H9 (cell line): Measurements from ENCODE around the gene KLHL1. TPM values are rescaled to one million over a fixed set of nuclear protein-coding genes. Genes with fewer than 3 reads are reported as not detected.

Experiments used
- DNase-seq: peaks from one replicate; pipeline ENCODE4 v3.0.0-alpha.2; 2017
- H2AFZ ChIP-seq: one replicate; pipeline ENCODE4 v1.6.1; 2013; ENCODE audit warnings: mild to moderate bottlenecking, low read length, control low read depth, moderate library complexity
- H2AK5ac ChIP-seq: 2 replicates; pipeline ENCODE4 v1.6.1; 2013; ENCODE audit warnings: low read length, control low read depth, mixed read lengths; ENCODE audit not compliant: insufficient read length
- H2BK120ac ChIP-seq: one replicate; pipeline ENCODE4 v1.6.1; 2013; ENCODE audit warnings: low read depth, mild to moderate bottlenecking, low read length, control low read depth, inconsistent platforms; ENCODE audit not compliant: poor library complexity, severe bottlenecking
- H2BK12ac ChIP-seq: 2 replicates; pipeline ENCODE4 v1.6.1; 2013; ENCODE audit warnings: low read length, control low read depth, mixed read lengths, low read depth; ENCODE audit not compliant: insufficient read length
- H2BK15ac ChIP-seq: 2 replicates; pipeline ENCODE4 v1.6.1; 2013; ENCODE audit warnings: low read depth, low read length, control low read depth
- H2BK20ac ChIP-seq: one replicate; pipeline ENCODE4 v1.6.1; 2013; ENCODE audit warnings: low read depth, mild to moderate bottlenecking, low read length, control low read depth, inconsistent platforms; ENCODE audit not compliant: poor library complexity, severe bottlenecking
- H2BK5ac ChIP-seq: 2 replicates; pipeline ENCODE4 v1.6.1; 2013; ENCODE audit warnings: low read length, control low read depth, mixed read lengths; ENCODE audit not compliant: insufficient read length
- H3K14ac ChIP-seq: 2 replicates; pipeline ENCODE4 v1.6.1; 2013; ENCODE audit warnings: low read length, control low read depth; ENCODE audit not compliant: insufficient read depth
- H3K18ac ChIP-seq: 2 replicates; pipeline ENCODE4 v1.6.1; 2013; ENCODE audit warnings: low read depth, mild to moderate bottlenecking, mixed read lengths, low read length, control low read depth; ENCODE audit not compliant: insufficient read length
- H3K23ac ChIP-seq: 2 replicates; pipeline ENCODE4 v1.6.1; 2013; ENCODE audit warnings: low read length, control low read depth, mixed read lengths, low read depth; ENCODE audit not compliant: insufficient read length
- H3K23me2 ChIP-seq: 2 replicates; pipeline ENCODE4 v1.6.1; 2013; ENCODE audit warnings: low read depth, mild to moderate bottlenecking, mixed read lengths, low read length, control low read depth; ENCODE audit not compliant: insufficient read length, poor library complexity, severe bottlenecking
- H3K27ac ChIP-seq: 2 replicates; pipeline ENCODE4 v1.5.1; 2013; ENCODE audit warnings: low read length, control low read depth, mixed read lengths, low read depth; ENCODE audit not compliant: insufficient read length
- H3K27me3 ChIP-seq: 2 replicates; pipeline ENCODE4 v1.6.1; 2013; ENCODE audit warnings: low read length, control low read depth, inconsistent platforms; ENCODE audit not compliant: insufficient read depth
- H3K4ac ChIP-seq: 2 replicates; pipeline ENCODE4 v1.6.1; 2013; ENCODE audit warnings: low read depth, mild to moderate bottlenecking, control low read depth, inconsistent platforms, low read length, moderate library complexity
- H3K4me1 ChIP-seq: 2 replicates; pipeline ENCODE4 v1.6.1; 2013; ENCODE audit warnings: low read length, control low read depth, inconsistent platforms; ENCODE audit not compliant: insufficient read depth
- H3K4me2 ChIP-seq: 2 replicates; pipeline ENCODE4 v1.6.1; 2013; ENCODE audit warnings: low read length, control low read depth, mixed read lengths; ENCODE audit not compliant: insufficient read length, insufficient read depth
- H3K56ac ChIP-seq: 2 replicates; pipeline ENCODE4 v1.6.1; 2013; ENCODE audit warnings: low read depth, mild to moderate bottlenecking, mixed read lengths, low read length, control low read depth; ENCODE audit not compliant: insufficient read length
- H3K79me1 ChIP-seq: 2 replicates; pipeline ENCODE4 v1.6.1; 2013; ENCODE audit warnings: low read depth, mild to moderate bottlenecking, moderate library complexity, low read length, control low read depth, inconsistent platforms; ENCODE audit not compliant: insufficient read depth, poor library complexity, severe bottlenecking
- H3K79me2 ChIP-seq: 2 replicates; pipeline ENCODE4 v1.6.1; 2013; ENCODE audit warnings: low read length, control low read depth, inconsistent platforms; ENCODE audit not compliant: insufficient read depth
- H3K9ac ChIP-seq: 2 replicates; pipeline ENCODE4 v1.6.1; 2013; ENCODE audit warnings: low read length, control low read depth, mixed read lengths; ENCODE audit not compliant: insufficient read length; ENCODE audit errors: extremely low read depth
- H3K9me3 ChIP-seq: one replicate; pipeline ENCODE4 v1.6.1; 2013; ENCODE audit warnings: low read depth, low read length, inconsistent platforms; ENCODE audit not compliant: control insufficient read depth
- H3T11ph ChIP-seq: one replicate; pipeline ENCODE4 v1.6.1; 2013; ENCODE audit warnings: mild to moderate bottlenecking, low read length, control low read depth, inconsistent platforms
- H4K20me1 ChIP-seq: one replicate; pipeline ENCODE4 v1.6.1; 2013; ENCODE audit not compliant: control insufficient read depth, insufficient read length, insufficient read depth
- H4K5ac ChIP-seq: 2 replicates; pipeline ENCODE4 v1.6.1; 2013; ENCODE audit warnings: low read depth, mild to moderate bottlenecking, mixed read lengths, low read length, control low read depth; ENCODE audit not compliant: insufficient read length
- H4K8ac ChIP-seq: replicated peaks from 2 replicates; pipeline ENCODE4 v1.6.1; 2013; ENCODE audit warnings: low read length, control low read depth, mixed read lengths, low read depth; ENCODE audit not compliant: insufficient read length
- H4K91ac ChIP-seq: 2 replicates; pipeline ENCODE4 v1.6.1; 2013; ENCODE audit warnings: low read depth, mild to moderate bottlenecking, moderate library complexity, mixed read lengths, low read length, control low read depth; ENCODE audit not compliant: insufficient read length
- H3K27ac Mint-ChIP-seq, 3 experiments: 2 replicates in 2 of 3; 3 replicates in 1 of 3; pipeline ENCODE4 v1.8.0; 2020 to 2021; ENCODE audit warnings: mixed read lengths in 3 of 3, mild to moderate bottlenecking in 1 of 3, moderate library complexity in 1 of 3
- H3K27me3 Mint-ChIP-seq: 2 replicates; pipeline ENCODE4 v1.8.0; 2021; ENCODE audit warnings: low read depth, mild to moderate bottlenecking, moderate library complexity, mixed read lengths
- H3K36me3 Mint-ChIP-seq, 3 experiments: 2 replicates in 2 of 3; 3 replicates in 1 of 3; pipeline ENCODE4 v1.8.0; 2020 to 2021; ENCODE audit warnings: low read depth in 3 of 3, mixed read lengths in 3 of 3; ENCODE audit not compliant: insufficient read depth in 1 of 3
- H3K4me1 Mint-ChIP-seq, 2 experiments: 2 replicates each; pipeline ENCODE4 v1.8.0; 2020; ENCODE audit warnings: mixed read lengths in 2 of 2
- H3K4me3 Mint-ChIP-seq, 2 experiments: 2 replicates in 1 of 2; 3 replicates in 1 of 2; pipeline ENCODE4 v1.8.0; 2020 to 2021; ENCODE audit warnings: mild to moderate bottlenecking in 2 of 2, mixed read lengths in 2 of 2, moderate library complexity in 1 of 2
- H3K9me3 Mint-ChIP-seq, 2 experiments: 2 replicates in 1 of 2; 3 replicates in 1 of 2; pipeline ENCODE4 v1.8.0; 2020; ENCODE audit warnings: mild to moderate bottlenecking in 2 of 2, mixed read lengths in 2 of 2, moderate library complexity in 1 of 2
- CTCF ChIP-seq: fragments of 200-600 bp; sonication (generic); conservative IDR thresholded peaks from 3 replicates; pipeline ENCODE4 v1.8.0; 2021; ENCODE audit warnings: antibody characterized with exemption, mild to moderate bottlenecking
- total RNA-seq: library from RNA; stranded (reverse); gene quantifications from 2 replicates; pipeline ENCODE4 v1.2.1, GENCODE V29; 2021

Gene KLHL1
- total RNA-seq, 1 experiment from 2014 or later: not detected

GRCh38 chr13:70104481-70104880, 3.8 kb downstream of the KLHL1 start:
- no peak overlapping the region for H2BK12ac ChIP-seq
- no peak overlapping the region for H2AK5ac ChIP-seq
- Mint-ChIP-seq H3K27me3 (peaks cover 37% of the 10 kb centered on the region), H3K4me3 (no peak overlapping the region), H3K36me3 (no peaks in the 10 kb centered on the region), H3K27ac (no peak overlapping the region), H3K9me3 (no peaks in the 10 kb centered on the region), H3K4me1 (peaks cover 5 to 7% of the 10 kb centered on the region in 2 experiments)
- H3K9me3 ChIP-seq: no peaks in the 10 kb centered on the region
- H3K27me3 ChIP-seq: peaks cover 23% of the 10 kb centered on the region; the same call in 1 of the 2 replicates
- no peak overlapping the region for H3K18ac ChIP-seq
- DNase-seq: no peak
- no peak overlapping the region for H2AFZ ChIP-seq
- H2BK15ac ChIP-seq: no peak overlapping the region
- no peak overlapping the region for H3K56ac ChIP-seq
- H3T11ph ChIP-seq: no peak overlapping the region
- H3K4me1 ChIP-seq: no peaks in the 10 kb centered on the region
- H3K4me2 ChIP-seq: no peak overlapping the region
- no peak overlapping the region for H3K23ac ChIP-seq
- no peak for TF ChIP-seq CTCF
- H3K14ac ChIP-seq: no peak overlapping the region
- no peak overlapping the region for H4K91ac ChIP-seq
- no peaks in the 10 kb centered on the region for H3K79me2 ChIP-seq
- no peak overlapping the region for H3K9ac ChIP-seq
- H2BK20ac ChIP-seq: no peak overlapping the region
- no peaks in the 10 kb centered on the region for H4K20me1 ChIP-seq
- no peak overlapping the region for H4K5ac ChIP-seq
- H3K27ac ChIP-seq: no peak overlapping the region
- no peaks in the 10 kb centered on the region for H3K79me1 ChIP-seq
- H2BK120ac ChIP-seq: no peak overlapping the region
- no peak overlapping the region for H3K4ac ChIP-seq
- H4K8ac ChIP-seq: no peak overlapping the region
- no peak overlapping the region for H2BK5ac ChIP-seq
- H3K23me2 ChIP-seq: peaks cover 9% of the 10 kb centered on the region
